ENCODE results near the gene ENPP6.

Gene ENPP6

GRCh38 chr4:184100297-184100885 is 117.3 kb downstream of the ENPP6 start:
- Histone ChIP-seq H3K27me3 (no peaks in the 10 kb centered on the region), H3K9me3 (no peaks in the 10 kb centered on the region), H3K4me1 (peaks cover 0 to 23% (median 1%) of the 10 kb centered on the region in 4 donors), H3K4me3 (no peak overlapping the region), H3K27ac (no peak overlapping the region), H3K36me3 (no peaks in the 10 kb centered on the region)
- intact Hi-C loops (cut with DNase I; ENCODE audit: low total_unique reads), result no loop called here
- peak; percentile 20 to 26 for TF ChIP-seq CTCF (IDR thresholded peaks at IDR 0.05)
- DNase-seq, result no peak

- Histone ChIP-seq H3K4me3 (no peak overlapping the region), H3K36me3 (no peaks in the 10 kb centered on the region), H3K4me1 (peaks cover 0 to 17% (median under 1%) of the 10 kb centered on the region in 4 donors), H3K27me3 (no peaks in the 10 kb centered on the region), H3K9me3 (no peaks in the 10 kb centered on the region), H3K27ac (no peak overlapping the region)
- intact Hi-C loops (cut with DNase I; ENCODE audit: low total_unique reads), result loop anchor here (10.0 kb wide), 1 partner anchor 265 kb away; no protein-coding TSS in a partner anchor
- no peak for TF ChIP-seq CTCF (IDR thresholded peaks at IDR 0.05)
- no peak for DNase-seq
Measured at GRCh38 chr4:184099535-184099966, 118.1 kb downstream of the ENPP6 start.

- TF ChIP-seq CTCF (IDR thresholded peaks at IDR 0.05), result no peak
- H3K36me3 ChIP-seq, result no peaks in the 10 kb centered on the region
- H3K4me3 ChIP-seq, result no peak overlapping the region
- intact Hi-C loops (cut with DNase I; ENCODE audit: low total_unique reads), result loop anchor here (10.0 kb wide), 1 partner anchor 264 kb away; no protein-coding TSS in a partner anchor
- H3K4me1 ChIP-seq, result peaks cover 0 to 12% (median 0%) of the 10 kb centered on the region in 4 donors
- no peak for DNase-seq
- H3K27ac ChIP-seq, result no peak overlapping the region
- H3K9me3 ChIP-seq, result no peaks in the 10 kb centered on the region
- H3K27me3 ChIP-seq, result no peaks in the 10 kb centered on the region
Measured at GRCh38 chr4:184099000-184099399, 118.7 kb downstream of the ENPP6 start.

GRCh38 chr4:184097815-184098214 is 119.9 kb downstream of the ENPP6 start:
- intact Hi-C loops (cut with DNase I; ENCODE audit: low total_unique reads), result loop anchor here (10.0 kb wide), 1 partner anchor 263 kb away; no protein-coding TSS in a partner anchor
- Histone ChIP-seq H3K27ac (no peak overlapping the region), H3K4me3 (no peak overlapping the region), H3K36me3 (no peaks in the 10 kb centered on the region), H3K27me3 (no peaks in the 10 kb centered on the region), H3K4me1 (peaks cover 0 to 3% (median 0%) of the 10 kb centered on the region in 4 donors), H3K9me3 (no peaks in the 10 kb centered on the region)
- TF ChIP-seq CTCF (IDR thresholded peaks at IDR 0.05), result no peak
- DNase-seq, result no peak

- Histone ChIP-seq H3K27ac (no peak overlapping the region), H3K4me3 (peak overlapping the region; percentile 23 to 38), H3K9me3 (no peaks in the 10 kb centered on the region), H3K36me3 (no peaks in the 10 kb centered on the region), H3K4me1 (no peaks in the 10 kb centered on the region), H3K27me3 (no peaks in the 10 kb centered on the region)
- TF ChIP-seq CTCF (IDR thresholded peaks at IDR 0.05), result peak in 1 of 2 experiments; percentile 8
- DNase-seq, result peak in 1 of 2 donors; percentile 31
- intact Hi-C loops (cut with DNase I; ENCODE audit: low total_unique reads), result loop anchor here (10.0 kb wide), 1 partner anchor 262 kb away; no protein-coding TSS in a partner anchor
Measured at GRCh38 chr4:184097241-184097605, 120.5 kb downstream of the ENPP6 start.

Data from tibial artery (tissue), 4 donors.